GM12865 (cell line): ENCODE results near the gene SETD2.

Experiments used
- DNase-seq: peaks from one replicate; pipeline ENCODE4 v3.0.0; 2010; ENCODE audit warnings: low read depth
- H3K4me3 ChIP-seq: 2 replicates; pipeline ENCODE4 v1.5.1; 2011; ENCODE audit warnings: mild to moderate bottlenecking, low read depth, low read length, control low read depth
- TF ChIP-seq, protein P1 (sequence below): IDR thresholded peaks from 2 replicates; pipeline ENCODE4 v1.5.1; 2011; ENCODE audit warnings: low read length, control low read depth, low read depth, inconsistent platforms; ENCODE audit not compliant: insufficient read depth; ENCODE audit errors: missing control alignments

The SETD2 gene

DNA sequence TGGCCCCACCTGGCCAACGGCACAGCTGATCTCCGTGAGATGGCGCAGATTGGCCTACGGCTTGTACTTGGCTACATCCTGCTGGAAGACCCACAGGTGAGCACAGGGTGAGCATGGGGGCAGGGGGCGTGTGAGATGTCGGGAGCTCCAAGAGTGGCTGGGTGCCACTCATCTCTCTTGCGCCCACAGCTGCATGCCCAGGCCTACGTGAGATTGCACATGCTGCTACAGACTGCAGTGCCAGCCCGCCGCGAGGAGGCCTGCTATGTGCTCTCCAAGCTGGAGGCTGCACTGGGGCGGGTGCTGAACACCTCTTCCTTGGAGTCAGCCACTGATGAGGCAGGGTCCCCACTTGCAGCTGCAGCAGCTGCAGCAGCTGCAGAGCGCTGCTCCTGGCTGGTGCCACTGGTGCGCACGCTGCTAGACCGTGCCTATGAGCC is 162.2 kb downstream of the SETD2 start:
- no peak for DNase-seq
- H3K4me3 ChIP-seq, result no peak overlapping the region
- TF ChIP-seq, protein P1, sequence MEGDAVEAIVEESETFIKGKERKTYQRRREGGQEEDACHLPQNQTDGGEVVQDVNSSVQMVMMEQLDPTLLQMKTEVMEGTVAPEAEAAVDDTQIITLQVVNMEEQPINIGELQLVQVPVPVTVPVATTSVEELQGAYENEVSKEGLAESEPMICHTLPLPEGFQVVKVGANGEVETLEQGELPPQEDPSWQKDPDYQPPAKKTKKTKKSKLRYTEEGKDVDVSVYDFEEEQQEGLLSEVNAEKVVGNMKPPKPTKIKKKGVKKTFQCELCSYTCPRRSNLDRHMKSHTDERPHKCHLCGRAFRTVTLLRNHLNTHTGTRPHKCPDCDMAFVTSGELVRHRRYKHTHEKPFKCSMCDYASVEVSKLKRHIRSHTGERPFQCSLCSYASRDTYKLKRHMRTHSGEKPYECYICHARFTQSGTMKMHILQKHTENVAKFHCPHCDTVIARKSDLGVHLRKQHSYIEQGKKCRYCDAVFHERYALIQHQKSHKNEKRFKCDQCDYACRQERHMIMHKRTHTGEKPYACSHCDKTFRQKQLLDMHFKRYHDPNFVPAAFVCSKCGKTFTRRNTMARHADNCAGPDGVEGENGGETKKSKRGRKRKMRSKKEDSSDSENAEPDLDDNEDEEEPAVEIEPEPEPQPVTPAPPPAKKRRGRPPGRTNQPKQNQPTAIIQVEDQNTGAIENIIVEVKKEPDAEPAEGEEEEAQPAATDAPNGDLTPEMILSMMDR, result no peak

DNA sequence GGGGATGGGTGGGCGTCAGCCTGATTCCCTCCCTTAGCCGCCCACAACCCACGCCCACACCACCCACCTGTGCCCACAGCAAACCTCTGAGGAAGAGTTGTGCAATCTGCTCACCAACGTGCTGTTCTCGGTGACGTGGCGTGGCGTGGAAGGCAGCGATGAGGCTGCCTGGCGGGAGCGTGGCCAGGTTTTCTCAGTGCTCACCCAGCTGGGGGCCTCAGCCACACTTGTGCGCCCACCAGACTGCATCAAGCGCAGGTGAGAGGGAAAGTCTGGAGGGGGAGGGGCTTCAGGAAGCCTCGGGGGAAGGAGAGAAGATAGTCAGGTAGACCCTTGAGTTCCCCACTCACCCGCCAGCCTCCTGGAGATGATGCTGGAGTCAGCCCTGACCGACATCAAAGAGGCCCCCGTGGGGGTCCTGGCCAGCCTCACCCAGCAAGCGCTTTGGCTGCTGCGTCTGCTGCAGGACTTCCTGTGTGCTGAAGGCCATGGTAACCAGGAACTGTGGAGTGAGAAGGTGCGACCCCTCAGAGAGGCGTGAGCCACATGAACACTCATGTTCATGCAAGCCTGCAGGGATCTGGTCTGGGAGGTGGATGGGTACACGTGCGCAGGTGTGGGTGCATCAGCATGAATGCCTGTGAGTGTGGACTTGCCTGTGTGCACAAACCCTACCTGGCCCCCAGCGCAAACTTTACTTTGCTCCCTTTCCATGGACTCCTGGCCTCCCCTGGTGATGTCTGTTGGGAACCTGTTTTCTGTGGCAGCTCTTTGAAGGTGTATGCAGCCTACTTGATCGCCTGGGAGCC is 162.8 kb downstream of the SETD2 start:
- no peak for DNase-seq
- TF ChIP-seq, protein P1, result no peak
- H3K4me3 ChIP-seq, result no peak overlapping the region

DNA sequence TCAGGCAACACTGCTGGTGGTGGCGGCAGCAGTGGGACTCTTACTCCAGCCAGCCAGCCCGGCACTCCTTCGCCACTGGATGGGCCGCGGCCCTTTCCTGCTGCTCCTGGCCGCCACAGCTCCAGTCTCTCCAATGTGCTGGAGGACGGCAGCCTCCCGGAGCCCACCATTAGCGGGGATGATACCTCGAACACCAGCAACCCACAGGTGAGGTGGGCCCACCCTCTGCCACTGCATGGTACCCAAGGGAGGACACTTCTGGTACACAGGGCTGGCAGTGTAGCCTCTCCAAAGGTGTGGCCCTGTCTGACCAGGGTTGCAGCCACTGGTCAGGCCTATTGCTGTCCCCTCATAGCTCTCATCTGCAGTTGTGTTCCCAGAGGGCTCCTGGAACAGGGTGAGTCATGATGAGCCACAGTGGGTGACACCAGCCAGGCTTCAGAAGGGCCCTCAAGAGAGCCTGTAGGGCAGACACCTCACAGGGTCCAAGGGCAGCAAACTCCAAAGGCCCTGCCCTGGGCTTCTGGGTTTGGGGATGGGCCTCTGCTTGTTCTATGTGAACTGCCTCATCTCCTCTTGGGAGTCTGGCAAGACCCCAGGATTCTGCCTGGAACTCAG is 163.6 kb downstream of the SETD2 start:
- DNase-seq, result no peak
- H3K4me3 ChIP-seq, result no peak overlapping the region
- TF ChIP-seq, protein P1, result no peak

DNA sequence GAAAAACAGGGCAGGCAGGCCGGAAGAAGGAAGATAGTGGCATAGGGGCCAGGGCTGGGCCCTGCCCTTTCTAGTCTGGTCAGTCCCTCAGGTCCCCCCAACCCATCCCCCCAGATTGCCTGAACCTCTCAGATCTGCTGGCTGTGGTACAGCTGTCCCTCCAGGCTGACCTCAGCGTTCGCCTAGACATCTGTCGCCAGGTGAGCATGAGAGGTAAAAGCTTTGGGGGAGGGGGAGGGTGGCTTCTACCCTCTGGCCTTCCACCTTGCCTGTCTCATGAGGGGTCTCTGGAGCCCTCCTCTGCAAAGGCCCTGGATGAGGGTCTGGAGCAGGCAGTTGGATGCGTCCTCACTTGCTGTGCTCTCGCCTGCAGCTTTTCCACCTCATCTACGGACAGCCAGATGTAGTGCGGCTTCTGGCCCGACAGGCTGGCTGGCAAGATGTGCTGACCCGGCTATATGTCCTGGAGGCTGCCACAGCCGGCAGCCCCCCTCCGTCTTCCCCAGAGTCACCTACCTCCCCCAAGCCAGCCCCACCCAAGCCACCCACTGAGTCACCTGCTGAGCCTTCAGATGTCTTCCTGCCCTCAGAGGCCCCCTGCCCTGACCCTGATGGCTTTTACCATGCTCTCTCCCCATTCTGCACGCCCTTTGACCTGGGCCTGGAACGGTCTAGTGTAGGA is 164.3 kb downstream of the SETD2 start:
- DNase-seq, result no peak
- no peak overlapping the region for H3K4me3 ChIP-seq
- TF ChIP-seq, protein P1, result no peak

DNA sequence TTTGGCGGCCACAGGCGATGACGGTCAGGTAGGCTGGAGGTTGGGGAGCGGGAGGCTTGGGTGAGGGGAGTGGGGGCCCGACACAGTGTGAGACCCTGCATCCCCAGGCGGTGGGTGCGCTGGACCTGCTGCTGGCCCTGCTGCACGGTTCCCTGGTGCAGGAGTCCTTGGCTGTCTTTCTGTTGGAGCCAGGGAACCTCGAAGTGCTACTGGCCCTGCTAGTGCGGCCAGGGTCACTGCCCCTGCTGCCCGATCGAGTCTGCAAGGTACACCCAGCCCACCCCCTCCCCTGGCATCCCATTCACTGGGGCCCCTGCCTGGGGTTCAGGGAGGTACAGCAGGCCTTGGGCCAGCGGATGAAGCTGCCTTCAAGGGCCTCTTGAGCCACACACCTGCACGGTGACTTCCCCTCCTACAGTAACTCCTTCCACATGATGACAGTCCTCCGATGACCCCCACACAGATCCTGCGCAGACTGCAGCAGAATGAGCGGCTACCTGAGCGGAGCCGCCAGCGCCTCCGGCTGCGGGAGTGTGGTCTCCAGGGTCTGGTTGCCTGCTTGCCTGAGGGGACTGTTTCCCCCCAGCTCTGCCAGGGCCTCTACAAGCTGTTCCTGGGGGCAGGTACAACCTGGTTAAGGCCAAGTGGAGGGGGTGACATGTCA is 164.9 kb downstream of the SETD2 start:
- TF ChIP-seq, protein P1, result no peak
- H3K4me3 ChIP-seq, result no peak overlapping the region
- DNase-seq, result no peak

DNA sequence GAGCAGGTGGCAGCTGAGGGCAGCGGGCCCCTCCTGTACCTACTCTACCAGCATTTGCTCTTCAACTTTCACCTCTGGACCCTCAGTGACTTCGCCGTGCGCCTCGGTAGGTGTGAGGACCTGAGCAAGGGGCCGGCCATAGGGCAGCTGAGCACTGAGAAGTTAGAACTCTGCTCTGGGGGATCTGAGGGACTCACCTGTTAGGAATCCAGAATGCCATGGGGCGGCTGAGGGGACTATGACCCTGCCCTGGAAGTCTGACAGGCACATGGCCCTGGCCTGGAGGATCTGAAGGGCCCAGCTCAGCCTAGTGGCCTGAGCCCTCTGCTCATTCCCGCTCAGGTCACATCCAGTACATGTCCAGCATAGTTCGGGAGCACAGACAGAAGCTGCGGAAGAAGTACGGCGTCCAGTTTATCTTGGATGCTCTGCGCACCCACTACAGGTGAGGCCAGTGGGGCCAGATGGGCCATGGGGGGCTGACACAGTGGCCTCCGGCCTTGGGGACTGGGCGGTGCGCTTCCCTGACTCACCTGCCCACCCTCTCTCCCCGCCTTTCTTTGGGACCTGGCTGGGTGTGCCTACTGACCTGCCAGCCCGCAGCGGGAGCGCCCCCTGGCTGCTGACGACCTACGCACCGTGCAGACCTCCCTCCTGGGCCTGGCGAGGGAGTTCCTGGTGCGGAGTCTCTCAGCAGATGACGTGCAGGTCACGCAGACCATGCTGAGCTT is 165.6 kb downstream of the SETD2 start:
- TF ChIP-seq, protein P1, result peak; percentile 93
- no peak overlapping the region for H3K4me3 ChIP-seq
- DNase-seq, result peak; percentile 83
